Endothelial cell of umbilical vein (primary cell): ENCODE data around the gene BORCS5.

Experiments used
- CTCF ChIP-seq, 2 donors: IDR thresholded peaks; 1 replicate in 1 of 2; 2 replicates in 1 of 2; pipeline ENCODE4 v1.5.1; 2011; ENCODE audit warnings: low read length in 2 of 2, mild to moderate bottlenecking in 2 of 2, moderate library complexity in 2 of 2, control low read depth in 1 of 2, inconsistent platforms in 1 of 2, low read depth in 1 of 2; ENCODE audit not compliant: insufficient read depth in 1 of 2; ENCODE audit errors: extremely low read depth in 1 of 2
- FOS ChIP-seq: IDR thresholded peaks from 2 replicates; pipeline ENCODE4 v1.6.1; 2011; ENCODE audit warnings: mild to moderate bottlenecking, low read length, moderate library complexity, borderline replicate concordance; ENCODE audit not compliant: insufficient read depth
- MAX ChIP-seq: IDR thresholded peaks from 2 replicates; pipeline ENCODE4 v1.6.1; 2011; ENCODE audit not compliant: insufficient read depth, insufficient read length
- MYC ChIP-seq: IDR thresholded peaks from one replicate; pipeline ENCODE4 v1.6.1; 2011; ENCODE audit warnings: mild to moderate bottlenecking, low read depth, low read length

- TF ChIP-seq FOS, result no peak
- no peak for TF ChIP-seq CTCF (IDR thresholded peaks at IDR 0.05; ENCODE audit: extremely low read depth in 1 of 2, insufficient read depth in 1 of 2, low read depth in 1 of 2, low read length in 2 of 2)
- TF ChIP-seq MYC, result no peak
- TF ChIP-seq MAX, result no peak
Observed at GRCh38 chr12:12454315-12454714, 97.4 kb downstream of the BORCS5 start.
